Hepatocyte (in vitro differentiated cells): Measurements from ENCODE around the gene TCP10L.

Source experiments
- EZH2 ChIP-seq: fragments of 200-600 bp; sonication (generic); IDR thresholded peaks from 2 replicates; pipeline ENCODE4 v1.6.1; 2016; ENCODE audit warnings: antibody characterized with exemption, mild to moderate bottlenecking, borderline replicate concordance
- TF ChIP-seq, protein P1 (sequence below): fragments of 200-600 bp; sonication (generic); IDR thresholded peaks from 2 replicates; pipeline ENCODE4 v1.5.1; 2016; ENCODE audit warnings: antibody characterized with exemption, mild to moderate bottlenecking; ENCODE audit not compliant: poor library complexity

- no peak for TF ChIP-seq EZH2
- TF ChIP-seq, protein P1, sequence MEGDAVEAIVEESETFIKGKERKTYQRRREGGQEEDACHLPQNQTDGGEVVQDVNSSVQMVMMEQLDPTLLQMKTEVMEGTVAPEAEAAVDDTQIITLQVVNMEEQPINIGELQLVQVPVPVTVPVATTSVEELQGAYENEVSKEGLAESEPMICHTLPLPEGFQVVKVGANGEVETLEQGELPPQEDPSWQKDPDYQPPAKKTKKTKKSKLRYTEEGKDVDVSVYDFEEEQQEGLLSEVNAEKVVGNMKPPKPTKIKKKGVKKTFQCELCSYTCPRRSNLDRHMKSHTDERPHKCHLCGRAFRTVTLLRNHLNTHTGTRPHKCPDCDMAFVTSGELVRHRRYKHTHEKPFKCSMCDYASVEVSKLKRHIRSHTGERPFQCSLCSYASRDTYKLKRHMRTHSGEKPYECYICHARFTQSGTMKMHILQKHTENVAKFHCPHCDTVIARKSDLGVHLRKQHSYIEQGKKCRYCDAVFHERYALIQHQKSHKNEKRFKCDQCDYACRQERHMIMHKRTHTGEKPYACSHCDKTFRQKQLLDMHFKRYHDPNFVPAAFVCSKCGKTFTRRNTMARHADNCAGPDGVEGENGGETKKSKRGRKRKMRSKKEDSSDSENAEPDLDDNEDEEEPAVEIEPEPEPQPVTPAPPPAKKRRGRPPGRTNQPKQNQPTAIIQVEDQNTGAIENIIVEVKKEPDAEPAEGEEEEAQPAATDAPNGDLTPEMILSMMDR: no peak
These were observed 35.4 kb downstream of the TCP10L start for GRCh38 chr21:32549886-32550285.
